Measurements from ENCODE around the gene RPTOR. TPM values are rescaled to one million over a fixed set of nuclear protein-coding genes. Genes with fewer than 3 reads are reported as not detected.

RPTOR gene
- total RNA-seq, 1 donor from 2014 or later, result 21.8 TPM

- Histone ChIP-seq H3K4me1 (peaks cover 5% of the 10 kb centered on the region), H3K4me3 (no peak overlapping the region), H3K36me3 (peaks cover 5% of the 10 kb centered on the region), H3K27me3 (ENCODE audit: low read depth) (no peaks in the 10 kb centered on the region), H3K27ac (replicated peaks) (no peak overlapping the region), H3K9me3 (replicated peaks) (no peaks in the 10 kb centered on the region)
- intact Hi-C loops (cut with micrococcal nuclease), result loop anchor here (10.0 kb wide), 1 partner anchor 109 kb away; no protein-coding TSS in a partner anchor
- DNase-seq, result peak; percentile 59
- peak; percentile 86 for TF ChIP-seq CTCF (IDR thresholded peaks at IDR 0.05; ENCODE audit: borderline replicate concordance)
Observed at GRCh38 chr17:80866050-80866793, 321.6 kb downstream of the RPTOR start.

GRCh38 chr17:80868022-80868609, 323.5 kb downstream of the RPTOR start:
- Histone ChIP-seq H3K9me3 (replicated peaks) (no peaks in the 10 kb centered on the region), H3K36me3 (no peaks in the 10 kb centered on the region), H3K4me3 (no peak overlapping the region), H3K27me3 (ENCODE audit: low read depth) (no peaks in the 10 kb centered on the region), H3K27ac (replicated peaks) (no peak overlapping the region), H3K4me1 (peaks cover 24% of the 10 kb centered on the region)
- DNase-seq, result no peak
- intact Hi-C loops (cut with micrococcal nuclease), result loop anchor here (10.0 kb wide), 1 partner anchor 107 kb away; no protein-coding TSS in a partner anchor
- no peak for TF ChIP-seq CTCF (IDR thresholded peaks at IDR 0.05; ENCODE audit: borderline replicate concordance)

GRCh38 chr17:80869481-80870145, 325.0 kb downstream of the RPTOR start:
- Histone ChIP-seq H3K4me1 (peaks cover 36% of the 10 kb centered on the region), H3K36me3 (peaks cover 1% of the 10 kb centered on the region), H3K4me3 (no peak overlapping the region), H3K9me3 (replicated peaks) (no peaks in the 10 kb centered on the region), H3K27ac (replicated peaks) (no peak overlapping the region), H3K27me3 (ENCODE audit: low read depth) (no peaks in the 10 kb centered on the region)
- DNase-seq, result no peak
- TF ChIP-seq CTCF (IDR thresholded peaks at IDR 0.05; ENCODE audit: borderline replicate concordance), result no peak
- intact Hi-C loops (cut with micrococcal nuclease), result loop anchor here (10.0 kb wide), 1 partner anchor 105 kb away; no protein-coding TSS in a partner anchor

GRCh38 chr17:80870401-80870800, 325.8 kb downstream of the RPTOR start:
- no peak for DNase-seq
- no peak overlapping the region for H3K4me3 ChIP-seq
- intact Hi-C loops (cut with micrococcal nuclease), result no loop called here
- H3K9me3 ChIP-seq (replicated peaks), result no peaks in the 10 kb centered on the region
- peaks cover 36% of the 10 kb centered on the region for H3K4me1 ChIP-seq
- no peaks in the 10 kb centered on the region for H3K27me3 ChIP-seq (ENCODE audit: low read depth)
- no peak overlapping the region for H3K27ac ChIP-seq (replicated peaks)
- TF ChIP-seq CTCF (IDR thresholded peaks at IDR 0.05; ENCODE audit: borderline replicate concordance), result no peak
- peaks cover 6% of the 10 kb centered on the region for H3K36me3 ChIP-seq

- Histone ChIP-seq H3K9me3 (replicated peaks) (no peaks in the 10 kb centered on the region), H3K4me1 (peaks cover 36% of the 10 kb centered on the region), H3K4me3 (no peak overlapping the region), H3K36me3 (peaks cover 6% of the 10 kb centered on the region), H3K27ac (replicated peaks) (peak overlapping the region; percentile 42), H3K27me3 (ENCODE audit: low read depth) (no peaks in the 10 kb centered on the region)
- peak; percentile 16 for DNase-seq
- TF ChIP-seq CTCF (IDR thresholded peaks at IDR 0.05; ENCODE audit: borderline replicate concordance), result no peak
- intact Hi-C loops (cut with micrococcal nuclease), result no loop called here
Observed at GRCh38 chr17:80871341-80871740, 326.7 kb downstream of the RPTOR start.
